ENCODE measurements around the gene TMEM131.
"Not testable (repeated sequence)": the region's sequence is repeated elsewhere in the genome, so short reads cannot be mapped to it uniquely, and the experiment has no call there.

Gene TMEM131

DNA sequence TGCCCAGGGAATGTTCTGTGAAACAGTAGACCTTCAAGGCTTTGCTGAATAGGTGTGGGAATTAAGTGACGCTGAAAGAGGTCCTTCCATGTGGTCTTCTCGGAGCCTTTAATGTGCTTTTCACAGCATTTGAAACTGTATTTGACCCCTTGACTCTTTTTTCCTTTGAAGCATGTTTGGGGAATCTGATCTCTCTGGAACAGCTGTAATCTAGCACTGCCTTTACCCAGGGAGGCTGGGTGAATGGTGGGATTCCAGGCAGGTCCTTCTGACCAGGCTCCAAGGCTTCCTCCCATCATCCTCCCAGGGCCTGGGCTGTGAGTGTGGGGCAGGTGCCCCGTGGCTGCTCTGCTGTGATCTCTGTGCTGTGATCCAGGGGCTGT, 278.1 kb downstream of the TMEM131 start:
- DNase-seq = no peak

DNA sequence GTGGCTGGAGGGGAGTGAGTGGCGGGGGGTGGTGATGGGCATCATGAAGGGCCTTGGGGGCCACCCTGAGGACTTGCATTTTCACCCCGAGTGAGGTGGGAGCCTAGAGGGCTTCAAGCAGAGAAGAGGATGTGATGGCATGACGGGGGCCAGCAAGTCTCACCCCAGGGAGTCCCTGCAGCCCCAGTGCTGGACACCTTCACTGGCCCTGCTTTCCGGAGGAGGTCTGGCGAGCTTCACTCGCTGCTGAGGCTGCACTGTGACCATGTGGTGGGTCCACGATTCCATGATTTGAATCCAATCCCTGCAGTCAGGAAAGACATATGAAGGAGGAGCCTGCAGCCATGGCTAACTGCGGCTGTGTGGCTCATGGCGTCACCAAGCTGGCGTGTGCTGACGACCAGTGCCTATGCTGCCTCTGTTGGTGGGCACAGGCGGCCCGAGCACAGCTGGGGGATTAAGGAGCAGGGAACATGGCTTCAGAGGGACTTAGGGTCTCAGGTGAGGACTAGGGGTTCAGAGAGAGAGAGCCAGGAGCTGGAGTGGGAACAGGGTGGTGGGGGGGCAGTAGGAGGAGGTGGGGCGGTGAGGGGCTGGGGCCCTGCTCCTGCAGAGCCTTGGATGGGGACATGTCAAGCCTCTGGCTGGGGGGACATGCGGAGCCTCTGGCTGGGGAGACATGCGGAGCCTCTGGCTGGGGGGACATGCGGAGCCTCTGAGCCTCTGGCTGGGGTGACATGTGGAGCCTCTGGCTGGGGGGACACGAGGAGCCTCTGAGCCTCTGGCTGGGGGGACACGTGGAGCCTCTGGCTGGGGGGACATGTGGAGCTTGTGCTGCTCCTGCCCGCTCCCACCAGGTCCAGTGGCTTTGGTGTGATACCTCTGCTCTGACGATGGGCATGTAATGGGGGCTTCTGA, 278.8 kb downstream of the TMEM131 start:
- DNase-seq = no peak

DNA sequence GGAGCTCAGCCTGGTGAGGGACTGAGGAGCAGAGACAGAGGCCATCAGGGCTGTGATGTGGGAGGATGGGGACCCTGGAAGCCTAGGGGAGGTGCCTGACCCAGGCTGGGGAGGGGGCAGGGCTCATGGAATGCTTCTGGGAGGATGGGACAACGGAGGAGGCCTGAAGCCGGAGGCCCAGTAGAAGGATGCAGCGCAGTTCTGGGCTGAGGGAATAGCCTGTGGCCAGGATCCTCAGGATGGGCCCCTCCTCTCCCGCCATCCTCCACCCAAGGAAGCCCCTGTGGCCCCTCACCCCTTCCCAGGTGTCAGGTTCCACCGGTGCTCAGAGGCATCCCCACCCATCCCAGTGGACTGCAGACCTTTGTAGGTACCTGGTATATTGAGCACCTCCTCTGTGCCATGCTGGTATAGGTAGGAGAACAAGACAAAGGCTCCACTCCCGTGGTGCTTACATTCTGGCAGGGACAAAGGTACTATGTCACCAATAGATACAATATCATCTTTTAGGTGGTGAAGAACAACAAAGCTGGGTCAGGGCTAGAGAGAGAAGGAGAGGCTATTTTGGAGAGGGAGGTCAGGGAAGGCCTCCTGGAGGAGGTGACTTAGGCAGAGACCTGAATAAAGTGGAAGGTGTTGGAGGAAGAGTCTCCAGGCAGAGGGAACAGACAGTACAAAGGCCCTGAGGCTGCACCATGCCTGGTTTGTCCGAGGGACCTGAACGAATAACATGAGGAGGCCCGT, 279.6 kb downstream of the TMEM131 start:
- DNase-seq = no peak

DNA sequence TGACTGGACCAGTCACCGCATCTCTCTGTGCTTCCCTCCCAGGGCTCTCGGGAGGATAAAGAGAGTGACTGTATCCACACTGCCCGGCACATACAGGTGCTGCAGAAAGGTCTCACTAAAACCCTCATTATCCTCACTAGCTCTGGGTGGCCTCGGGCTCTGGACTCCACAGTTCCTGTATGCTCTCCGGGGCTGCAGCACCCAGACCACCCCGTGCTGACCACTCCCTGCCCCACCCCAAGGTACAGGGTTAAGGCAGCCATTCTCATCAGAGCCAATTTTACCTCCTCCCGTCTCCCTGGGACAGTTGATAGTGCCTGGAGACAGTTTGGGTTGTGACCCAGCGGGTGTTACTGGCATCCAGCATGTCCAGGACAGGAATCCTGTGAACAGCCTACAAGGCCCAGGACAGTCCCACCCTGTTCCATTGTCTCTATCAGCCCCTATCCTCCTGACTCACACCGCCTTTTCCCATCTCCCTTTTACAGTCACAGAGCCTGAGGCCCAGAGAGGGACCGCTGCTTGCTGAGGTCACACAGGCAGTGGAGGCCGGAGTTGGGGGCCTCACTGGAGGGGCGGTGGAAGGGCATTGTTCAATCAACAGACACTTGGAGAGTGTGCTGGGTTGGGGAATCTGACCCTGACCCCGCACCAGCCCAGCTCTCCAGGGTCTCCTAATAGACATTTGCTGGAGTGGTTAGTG, 280.6 kb downstream of the TMEM131 start:
- DNase-seq = no peak

DNA sequence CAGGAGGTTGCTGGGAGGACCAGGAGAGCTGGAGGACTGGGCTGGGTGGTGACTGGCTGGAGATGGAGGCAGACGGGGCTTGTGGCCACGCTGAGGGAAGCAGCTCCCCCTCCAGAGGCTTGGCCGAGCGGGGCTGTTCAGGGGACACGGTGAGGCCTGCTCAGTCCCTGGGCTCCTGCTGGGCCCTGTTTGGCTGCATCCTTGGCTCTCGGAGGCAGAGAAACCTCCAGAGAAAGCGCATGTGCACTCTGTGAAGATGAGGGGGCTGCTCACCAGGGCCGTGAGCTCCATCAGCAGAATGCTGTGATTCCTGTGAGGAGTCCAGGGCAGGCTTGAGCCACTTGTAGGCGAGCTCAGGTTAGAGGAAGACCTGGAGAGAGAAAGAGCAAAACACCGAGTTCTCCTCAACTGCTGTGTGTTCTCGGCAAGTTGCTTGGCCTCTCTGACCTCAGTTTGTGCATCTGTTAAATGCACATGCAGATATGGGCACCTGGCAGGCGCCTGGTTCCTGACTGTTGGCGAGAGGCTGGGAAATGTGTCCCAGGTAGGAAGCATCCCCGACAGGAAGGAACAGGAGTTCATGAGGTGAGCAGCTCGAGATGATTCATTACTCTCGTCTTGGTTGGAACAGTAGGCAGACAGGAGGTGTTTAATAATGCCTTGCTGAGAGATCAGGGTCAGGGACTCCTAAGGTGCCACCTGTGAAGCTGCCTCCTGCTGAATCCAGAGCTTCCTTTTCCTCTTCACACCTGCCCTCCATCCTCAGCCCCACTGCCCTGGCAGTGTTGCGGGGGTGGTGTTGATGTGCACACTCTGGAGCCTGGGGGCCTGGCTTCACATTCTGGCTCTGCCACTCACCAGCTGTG, 281.4 kb downstream of the TMEM131 start:
- no peak for DNase-seq

DNA sequence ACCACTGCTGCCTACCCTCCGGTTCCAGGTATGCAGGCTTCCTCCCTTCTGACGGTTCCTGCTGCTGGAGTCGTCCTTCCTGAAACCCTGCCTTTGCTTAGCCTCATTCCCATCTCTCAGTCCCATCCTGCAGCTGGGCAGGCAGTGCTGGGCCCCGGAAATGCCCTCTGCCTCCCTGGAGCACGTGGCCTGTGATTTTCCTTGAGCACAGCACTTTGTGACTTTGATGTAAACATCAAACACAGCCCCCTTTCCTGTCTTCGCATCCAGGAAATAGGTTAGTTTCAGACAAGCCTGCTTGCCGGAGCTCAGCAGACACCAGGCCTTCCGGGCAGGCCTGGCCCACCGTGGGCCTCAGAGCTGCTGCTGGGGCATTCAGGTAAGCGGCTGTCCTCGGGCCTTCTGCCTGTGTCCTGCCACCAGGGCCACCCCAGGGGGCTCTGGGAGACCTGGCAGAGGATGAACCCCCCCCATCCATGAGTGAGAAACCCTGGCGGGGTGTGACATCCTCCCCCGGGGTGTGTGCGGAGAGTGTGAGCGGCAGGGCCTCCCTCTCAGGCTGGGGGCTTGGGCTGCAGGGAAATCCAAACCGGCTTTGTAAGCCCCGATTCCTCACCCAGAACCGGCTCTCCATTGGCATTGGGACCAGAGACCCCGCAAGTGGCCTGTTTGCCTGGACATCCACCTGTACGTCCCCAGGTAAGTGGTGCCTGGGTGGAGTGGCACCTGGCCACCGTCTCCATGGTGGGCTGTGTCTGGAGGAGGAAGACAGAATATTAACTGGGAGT, 282.3 kb downstream of the TMEM131 start, which contains the start of gene ZAP70:
TSS of gene ZAP70 (plus strand) at position 281 of the 788 bp plus-strand sequence. CDS start 10,461 bp downstream, outside the sequence.
- no peak for DNase-seq

DNA sequence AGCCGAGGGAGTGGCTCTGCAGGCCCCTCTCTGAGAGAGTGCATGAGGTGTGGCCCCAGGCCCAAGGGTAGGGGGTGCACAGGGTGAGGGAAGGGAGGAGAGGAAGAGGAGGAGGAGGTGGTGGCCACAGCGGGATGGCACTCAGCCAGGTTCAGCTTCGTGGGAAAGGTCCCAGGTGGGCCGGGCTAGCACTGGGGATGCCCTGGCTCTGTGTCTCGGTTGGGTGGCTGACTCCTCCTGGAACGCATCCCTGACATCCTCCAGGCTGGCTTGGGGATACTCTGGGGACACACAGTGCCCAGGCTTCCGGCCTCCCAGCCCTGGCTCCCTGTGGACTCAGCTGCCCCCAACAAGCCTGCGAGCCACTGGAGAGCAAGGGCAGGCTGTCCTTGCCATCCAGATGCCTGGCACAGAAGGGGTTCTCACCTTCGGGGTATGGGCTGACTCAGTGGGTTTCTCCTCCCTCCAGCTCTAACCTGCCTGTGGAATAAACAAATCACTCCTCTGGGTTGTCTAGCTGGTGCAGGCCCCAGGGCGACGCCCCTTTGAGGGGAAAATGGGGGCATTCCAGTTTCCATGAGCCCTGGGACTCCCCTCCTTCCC, 283.0 kb downstream of the TMEM131 start:
- DNase-seq = no peak

DNA sequence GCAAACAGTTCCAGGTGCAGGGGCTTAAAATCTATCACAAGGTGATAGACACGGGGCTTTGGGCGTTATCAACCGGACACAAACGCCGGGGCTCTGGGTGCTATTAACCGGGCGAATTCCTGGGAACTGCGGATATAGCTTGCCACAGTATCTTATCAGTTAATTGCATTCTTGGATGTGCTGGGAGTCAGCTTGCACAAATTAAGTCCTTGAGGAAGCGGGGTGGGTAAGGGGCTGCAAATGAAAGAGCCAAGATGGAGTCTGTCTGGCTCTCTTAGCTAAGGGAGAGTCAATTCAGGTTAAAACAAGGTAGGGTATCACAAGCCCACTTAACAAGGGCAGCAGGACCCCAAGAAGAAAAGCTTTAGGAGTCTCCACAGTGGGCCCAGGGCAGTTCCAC, 283.6 kb downstream of the TMEM131 start:
- DNase-seq = not testable (repeated sequence)

DNA sequence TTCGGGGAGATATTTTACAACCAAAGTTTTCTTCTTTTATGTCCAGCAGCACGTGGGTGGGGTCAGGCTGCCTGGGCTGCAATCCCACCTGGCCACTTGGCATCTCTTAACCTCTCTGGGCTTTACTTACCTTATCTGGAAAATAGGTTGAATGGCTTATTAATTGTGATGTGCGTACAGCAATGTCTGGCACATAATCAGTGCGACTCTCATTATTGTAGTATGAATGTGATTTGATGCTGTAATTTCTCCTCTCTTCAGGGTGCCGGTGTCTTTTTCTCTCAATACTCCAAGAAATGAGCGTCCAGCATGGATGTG, 284.4 kb downstream of the TMEM131 start:
- DNase-seq = no peak

DNA sequence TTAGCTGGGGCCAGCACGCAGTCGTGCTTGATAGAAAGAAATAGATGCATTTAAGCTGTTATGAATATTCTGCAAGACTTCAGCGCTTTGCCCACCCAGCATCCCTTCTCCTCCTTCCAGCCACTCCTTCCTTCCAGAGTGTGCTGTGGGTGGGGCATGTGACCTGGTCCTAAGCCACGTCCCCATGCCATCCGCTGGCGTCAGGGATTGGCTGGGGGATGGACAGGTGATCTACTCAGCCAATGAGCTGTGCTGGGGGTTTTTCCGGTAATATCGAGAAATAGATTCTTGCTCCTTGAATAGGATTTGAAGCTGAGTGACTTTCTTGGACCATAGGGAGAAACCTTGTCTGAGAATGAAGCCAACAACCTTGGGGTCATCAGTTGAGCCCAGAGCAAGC, 287.1 kb downstream of the TMEM131 start:
- DNase-seq = no peak

DNA sequence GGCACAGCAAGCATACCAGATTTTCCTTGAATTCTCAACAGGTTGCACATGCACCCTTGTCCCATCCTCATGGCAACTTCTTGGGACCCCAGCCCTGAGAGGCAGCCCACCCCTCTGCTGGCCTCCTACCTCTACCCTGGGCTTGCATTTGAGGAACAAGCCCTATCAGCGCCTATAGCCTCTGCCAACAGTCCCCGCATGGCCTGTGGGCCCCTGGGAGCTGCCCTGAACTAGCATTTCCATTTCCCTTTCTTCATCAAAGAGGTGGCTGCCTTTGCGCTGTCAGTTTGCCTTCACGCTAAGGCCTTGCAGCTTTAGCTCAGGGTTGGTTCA, 287.7 kb downstream of the TMEM131 start:
- no peak for DNase-seq

DNA sequence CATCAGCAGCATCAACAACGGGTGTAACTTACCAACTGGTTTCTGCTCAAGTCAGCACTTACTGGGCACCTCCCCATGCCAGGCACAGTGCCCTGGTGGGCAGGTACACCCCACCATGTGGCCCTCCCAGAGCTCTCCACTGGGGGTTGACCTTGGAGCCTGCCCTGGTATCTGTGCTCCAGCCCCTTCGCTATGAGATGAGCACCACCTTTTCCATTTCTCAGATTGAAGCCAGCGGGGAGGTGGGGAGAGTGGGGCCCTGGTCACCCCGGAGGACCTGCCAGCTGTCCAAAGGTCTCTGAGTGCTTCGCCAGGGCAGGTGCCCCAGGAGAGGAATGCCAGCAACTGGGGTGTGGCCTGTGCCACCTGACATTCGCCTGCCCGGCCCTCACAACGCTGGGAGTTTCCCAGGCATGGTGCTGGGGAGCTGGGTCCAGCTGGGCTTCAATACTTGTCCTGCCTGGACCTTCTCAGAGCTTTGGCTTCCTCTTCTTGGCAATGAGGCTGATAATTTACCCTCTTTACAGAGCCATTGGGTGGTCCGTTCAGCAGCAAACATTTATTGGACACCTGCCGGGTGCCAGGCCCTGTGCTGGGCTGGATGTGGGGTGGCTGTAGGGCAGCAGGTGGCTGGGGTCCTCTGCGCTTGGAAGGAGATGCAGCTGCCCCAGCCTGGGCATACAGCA, 288.2 kb downstream of the TMEM131 start:
- DNase-seq = no peak

DNA sequence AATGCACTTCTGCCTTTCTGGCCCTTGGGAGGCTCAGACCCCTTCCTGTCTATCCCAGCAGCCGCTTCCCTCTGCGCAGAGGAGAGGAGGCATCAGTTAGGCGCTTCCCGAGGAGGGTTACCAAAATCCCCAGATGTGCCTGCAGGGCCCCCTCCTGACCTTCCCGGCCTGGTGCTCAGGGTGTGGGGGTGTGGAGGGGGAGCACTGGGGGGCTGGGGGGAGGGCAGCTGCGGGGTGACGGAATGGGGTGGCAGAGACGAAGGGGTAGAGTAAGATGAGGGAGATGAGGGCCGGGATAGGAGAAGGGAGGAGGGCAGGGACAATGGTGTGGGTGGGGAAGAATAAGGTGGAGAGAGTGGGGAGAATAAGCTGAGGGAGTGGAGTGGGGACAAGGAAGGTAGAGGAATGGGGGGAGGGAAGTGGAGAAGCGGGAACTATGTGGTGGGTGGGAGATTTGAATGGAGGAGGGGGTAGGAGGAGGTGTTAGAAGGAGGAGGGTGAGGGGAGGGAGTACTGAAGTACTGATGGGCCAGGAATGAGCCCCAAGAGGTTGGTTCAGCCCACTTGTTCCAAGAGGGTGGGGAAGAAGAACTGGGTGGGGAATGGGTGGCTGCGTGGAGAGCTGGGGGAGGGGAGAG, 288.9 kb downstream of the TMEM131 start:
- DNase-seq = no peak
